ENCODE data around the gene PAPLN. TPM values are rescaled to one million over a fixed set of nuclear protein-coding genes. Genes with fewer than 3 reads are reported as not detected.

The PAPLN gene
- total RNA-seq, 4 donors from 2014 or later: 13.4 to 47.7 (median 28.2) TPM

GRCh38 chr14:73249108-73249507, 11.8 kb downstream of the PAPLN start:
- ATAC-seq: no peak
- TF ChIP-seq POLR2AphosphoS5 (IDR thresholded peaks at IDR 0.05) (no peak), CTCF (IDR thresholded peaks at IDR 0.05) (no peak), POLR2A (IDR thresholded peaks at IDR 0.05) (no peak), EP300 (IDR thresholded peaks at IDR 0.05) (no peak)

GRCh38 chr14:73249564-73250316, 12.4 kb downstream of the PAPLN start:
- no peak for TF ChIP-seq POLR2AphosphoS5 (IDR thresholded peaks at IDR 0.05)
- TF ChIP-seq EP300 (IDR thresholded peaks at IDR 0.05): no peak
- no peak for TF ChIP-seq CTCF (IDR thresholded peaks at IDR 0.05)
- TF ChIP-seq POLR2A (IDR thresholded peaks at IDR 0.05): no peak
- H3K36me3 ChIP-seq: peaks cover 0 to 64% of the 10 kb centered on the region in 2 donors
- ATAC-seq: no peak
- WGBS, 2 donors (ENCODE audit: low coverage in 1 of 2): 75 to 92% methylated on average over 4 to 8 of the region's 13 CpGs
- H3K27ac ChIP-seq: no peak overlapping the region
- H3K27me3 ChIP-seq: no peaks in the 10 kb centered on the region
- no peaks in the 10 kb centered on the region for H3K9me3 ChIP-seq
- no peak overlapping the region for H3K4me3 ChIP-seq
- H3K4me1 ChIP-seq: peaks cover 0 to 10% (median 0%) of the 10 kb centered on the region in 3 donors

More at GRCh38 chr14:73249108-73249507, 11.8 kb downstream of the PAPLN start:
- Histone ChIP-seq H3K36me3 (peaks cover 0 to 62% of the 10 kb centered on the region in 2 donors), H3K9me3 (no peaks in the 10 kb centered on the region), H3K4me3 (no peak overlapping the region), H3K27ac (no peak overlapping the region), H3K4me1 (peaks cover 0 to 10% (median 0%) of the 10 kb centered on the region in 3 donors), H3K27me3 (no peaks in the 10 kb centered on the region)
- WGBS, 2 donors (ENCODE audit: low coverage in 1 of 2): 78% methylated on average over 1 of the region's 1 CpG; no CpG with 5 or more reads in 1 of the 2 donors

- Histone ChIP-seq H3K4me3 (no peak overlapping the region), H3K4me1 (peaks cover 0 to 8% (median 0%) of the 10 kb centered on the region in 3 donors), H3K27ac (no peak overlapping the region), H3K27me3 (no peaks in the 10 kb centered on the region), H3K9me3 (no peaks in the 10 kb centered on the region), H3K36me3 (peaks cover 0 to 64% of the 10 kb centered on the region in 2 donors)
- ATAC-seq: no peak
- TF ChIP-seq POLR2A (IDR thresholded peaks at IDR 0.05): no peak
- 97% methylated on average over 5 of the region's 11 CpGs; no CpG with 5 or more reads in 1 of the 2 donors for WGBS, 2 donors (ENCODE audit: low coverage in 1 of 2)
Measured at GRCh38 chr14:73250317-73250713, 13.0 kb downstream of the PAPLN start.

GRCh38 chr14:73250781-73251500, 13.6 kb downstream of the PAPLN start:
- Histone ChIP-seq H3K36me3 (peaks cover 0 to 61% of the 10 kb centered on the region in 2 donors), H3K27me3 (no peaks in the 10 kb centered on the region), H3K4me3 (no peak overlapping the region), H3K9me3 (no peaks in the 10 kb centered on the region), H3K4me1 (peaks cover 0 to 2% (median 0%) of the 10 kb centered on the region in 3 donors), H3K27ac (no peak overlapping the region)
- WGBS, 2 donors (ENCODE audit: low coverage in 1 of 2): 60 to 100% methylated on average over 1 to 2 of the region's 27 CpGs
- no peak for ATAC-seq
- TF ChIP-seq POLR2A (IDR thresholded peaks at IDR 0.05) (no peak), EP300 (IDR thresholded peaks at IDR 0.05) (no peak), CTCF (IDR thresholded peaks at IDR 0.05) (no peak), POLR2AphosphoS5 (IDR thresholded peaks at IDR 0.05) (no peak)

- no peak for TF ChIP-seq EP300 (IDR thresholded peaks at IDR 0.05)
- TF ChIP-seq CTCF (IDR thresholded peaks at IDR 0.05): no peak
- no peak for TF ChIP-seq POLR2A (IDR thresholded peaks at IDR 0.05)
- TF ChIP-seq POLR2AphosphoS5 (IDR thresholded peaks at IDR 0.05): no peak
- Histone ChIP-seq H3K9me3 (no peaks in the 10 kb centered on the region), H3K36me3 (peaks cover 0 to 58% of the 10 kb centered on the region in 2 donors), H3K4me3 (no peak overlapping the region), H3K27me3 (no peaks in the 10 kb centered on the region), H3K27ac (no peak overlapping the region), H3K4me1 (no peaks in the 10 kb centered on the region)
- ATAC-seq: no peak
- 87 to 100% methylated on average over 2 to 3 of the region's 30 CpGs for WGBS, 2 donors (ENCODE audit: low coverage in 1 of 2)
Measured at GRCh38 chr14:73251516-73252215, 14.4 kb downstream of the PAPLN start.
